ENCODE data around the gene DLGAP1.

Gene DLGAP1

DNA sequence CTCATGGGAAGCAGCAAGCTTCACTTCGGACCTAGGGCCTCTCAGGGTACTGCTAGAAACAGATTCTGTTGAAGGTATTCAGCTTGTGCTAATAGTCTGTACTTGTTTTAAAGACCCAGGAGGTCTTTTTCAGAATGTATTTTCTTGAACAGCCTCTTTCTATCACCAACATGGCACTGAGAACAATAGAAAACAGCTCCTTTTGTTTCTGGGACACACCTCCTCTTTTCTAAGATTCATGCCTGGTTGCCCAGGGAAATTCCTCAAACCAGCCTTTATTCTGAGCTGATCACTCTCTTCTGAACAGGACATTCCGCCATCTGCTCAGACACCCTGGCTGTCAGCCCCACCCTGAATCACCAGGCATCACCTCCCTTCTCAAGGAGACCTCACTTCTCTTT, 615.5 kb downstream of the DLGAP1 start:
- TF ChIP-seq NFIC (IDR thresholded peaks at IDR 0.05): no peak
- TF ChIP-seq YY1 (IDR thresholded peaks at IDR 0.05; ENCODE audit: low read depth): no peak
- TF ChIP-seq RAD21 (IDR thresholded peaks at IDR 0.05; ENCODE audit: low read depth): no peak
- TF ChIP-seq CEBPB (IDR thresholded peaks at IDR 0.05): no peak
- TF ChIP-seq TCF12 (IDR thresholded peaks at IDR 0.05; ENCODE audit: low read depth): no peak
- TF ChIP-seq TEAD4 (IDR thresholded peaks at IDR 0.05): no peak
- TF ChIP-seq EP300 (IDR thresholded peaks at IDR 0.05; ENCODE audit: borderline replicate concordance): no peak
- no peak for TF ChIP-seq FOXM1 (IDR thresholded peaks at IDR 0.05; ENCODE audit: borderline replicate concordance, low read depth)
- TF ChIP-seq TAF1 (IDR thresholded peaks at IDR 0.05; ENCODE audit: low read depth): no peak
- TF ChIP-seq ZBTB7A (IDR thresholded peaks at IDR 0.05; ENCODE audit: low read depth): no peak
- TF ChIP-seq, protein P1, sequence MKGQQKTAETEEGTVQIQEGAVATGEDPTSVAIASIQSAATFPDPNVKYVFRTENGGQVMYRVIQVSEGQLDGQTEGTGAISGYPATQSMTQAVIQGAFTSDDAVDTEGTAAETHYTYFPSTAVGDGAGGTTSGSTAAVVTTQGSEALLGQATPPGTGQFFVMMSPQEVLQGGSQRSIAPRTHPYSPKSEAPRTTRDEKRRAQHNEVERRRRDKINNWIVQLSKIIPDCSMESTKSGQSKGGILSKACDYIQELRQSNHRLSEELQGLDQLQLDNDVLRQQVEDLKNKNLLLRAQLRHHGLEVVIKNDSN (IDR thresholded peaks at IDR 0.05): no peak
- TF ChIP-seq, protein P2, sequence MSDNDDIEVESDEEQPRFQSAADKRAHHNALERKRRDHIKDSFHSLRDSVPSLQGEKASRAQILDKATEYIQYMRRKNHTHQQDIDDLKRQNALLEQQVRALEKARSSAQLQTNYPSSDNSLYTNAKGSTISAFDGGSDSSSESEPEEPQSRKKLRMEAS (IDR thresholded peaks at IDR 0.05): no peak
- TF ChIP-seq CREB1 (IDR thresholded peaks at IDR 0.05; ENCODE audit: low read depth): no peak
- no peak for TF ChIP-seq EGR1 (IDR thresholded peaks at IDR 0.05)
- TF ChIP-seq, protein P3, sequence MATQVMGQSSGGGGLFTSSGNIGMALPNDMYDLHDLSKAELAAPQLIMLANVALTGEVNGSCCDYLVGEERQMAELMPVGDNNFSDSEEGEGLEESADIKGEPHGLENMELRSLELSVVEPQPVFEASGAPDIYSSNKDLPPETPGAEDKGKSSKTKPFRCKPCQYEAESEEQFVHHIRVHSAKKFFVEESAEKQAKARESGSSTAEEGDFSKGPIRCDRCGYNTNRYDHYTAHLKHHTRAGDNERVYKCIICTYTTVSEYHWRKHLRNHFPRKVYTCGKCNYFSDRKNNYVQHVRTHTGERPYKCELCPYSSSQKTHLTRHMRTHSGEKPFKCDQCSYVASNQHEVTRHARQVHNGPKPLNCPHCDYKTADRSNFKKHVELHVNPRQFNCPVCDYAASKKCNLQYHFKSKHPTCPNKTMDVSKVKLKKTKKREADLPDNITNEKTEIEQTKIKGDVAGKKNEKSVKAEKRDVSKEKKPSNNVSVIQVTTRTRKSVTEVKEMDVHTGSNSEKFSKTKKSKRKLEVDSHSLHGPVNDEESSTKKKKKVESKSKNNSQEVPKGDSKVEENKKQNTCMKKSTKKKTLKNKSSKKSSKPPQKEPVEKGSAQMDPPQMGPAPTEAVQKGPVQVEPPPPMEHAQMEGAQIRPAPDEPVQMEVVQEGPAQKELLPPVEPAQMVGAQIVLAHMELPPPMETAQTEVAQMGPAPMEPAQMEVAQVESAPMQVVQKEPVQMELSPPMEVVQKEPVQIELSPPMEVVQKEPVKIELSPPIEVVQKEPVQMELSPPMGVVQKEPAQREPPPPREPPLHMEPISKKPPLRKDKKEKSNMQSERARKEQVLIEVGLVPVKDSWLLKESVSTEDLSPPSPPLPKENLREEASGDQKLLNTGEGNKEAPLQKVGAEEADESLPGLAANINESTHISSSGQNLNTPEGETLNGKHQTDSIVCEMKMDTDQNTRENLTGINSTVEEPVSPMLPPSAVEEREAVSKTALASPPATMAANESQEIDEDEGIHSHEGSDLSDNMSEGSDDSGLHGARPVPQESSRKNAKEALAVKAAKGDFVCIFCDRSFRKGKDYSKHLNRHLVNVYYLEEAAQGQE (IDR thresholded peaks at IDR 0.05; ENCODE audit: low read depth): no peak

DNA sequence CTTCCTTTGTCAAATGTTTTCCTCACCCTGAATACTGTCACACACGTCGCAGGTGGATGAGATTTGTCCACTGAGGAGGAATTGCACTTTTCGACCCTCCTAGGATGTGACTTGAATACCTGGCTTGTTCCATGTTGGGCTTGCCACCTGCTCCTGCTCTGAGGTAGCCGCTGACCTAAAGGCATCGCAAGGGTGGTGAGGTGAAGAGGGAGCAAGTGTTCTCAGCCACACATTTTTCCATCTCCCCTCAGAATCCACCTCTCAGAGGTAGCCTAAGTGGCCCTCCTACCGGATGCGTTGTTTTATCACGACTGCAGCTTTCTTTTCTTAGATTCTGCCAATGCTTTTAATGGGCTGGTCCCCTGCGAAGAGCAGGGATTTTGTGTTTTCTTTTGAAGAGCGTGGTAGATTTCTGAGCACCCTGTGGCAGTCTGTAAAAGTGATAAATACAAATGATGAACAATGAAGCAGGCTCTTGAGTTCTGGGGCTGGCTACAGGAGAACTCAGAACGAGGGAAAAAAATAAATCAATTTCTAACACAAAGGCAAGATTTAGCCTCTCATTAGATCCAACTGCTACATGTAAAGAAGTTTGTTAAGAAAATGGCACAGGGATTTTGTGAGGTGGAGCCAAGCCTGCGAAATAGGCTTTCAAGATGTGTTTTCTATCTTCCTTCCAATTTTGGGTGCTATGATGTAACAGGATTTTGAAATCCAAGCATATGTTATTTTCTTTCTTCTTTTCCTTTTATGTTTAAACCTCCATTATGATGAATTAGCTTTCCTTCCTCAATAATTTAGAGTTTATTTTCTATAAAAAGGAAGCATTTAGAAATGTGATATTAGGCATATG, 618.4 kb downstream of the DLGAP1 start:
- TF ChIP-seq, protein P2 (IDR thresholded peaks at IDR 0.05): no peak
- no peak for TF ChIP-seq TAF1 (IDR thresholded peaks at IDR 0.05; ENCODE audit: low read depth)
- TF ChIP-seq RAD21 (IDR thresholded peaks at IDR 0.05; ENCODE audit: low read depth): no peak
- TF ChIP-seq, protein P1 (IDR thresholded peaks at IDR 0.05): no peak
- TF ChIP-seq ZBTB7A (IDR thresholded peaks at IDR 0.05; ENCODE audit: low read depth): no peak
- no peak for TF ChIP-seq TEAD4 (IDR thresholded peaks at IDR 0.05)
- TF ChIP-seq CEBPB (IDR thresholded peaks at IDR 0.05): no peak
- no peak for TF ChIP-seq FOXM1 (IDR thresholded peaks at IDR 0.05; ENCODE audit: borderline replicate concordance, low read depth)
- TF ChIP-seq, protein P3 (IDR thresholded peaks at IDR 0.05; ENCODE audit: low read depth): no peak
- no peak for TF ChIP-seq TCF12 (IDR thresholded peaks at IDR 0.05; ENCODE audit: low read depth)
- TF ChIP-seq EGR1 (IDR thresholded peaks at IDR 0.05): no peak
- no peak for TF ChIP-seq EP300 (IDR thresholded peaks at IDR 0.05; ENCODE audit: borderline replicate concordance)
- no peak for TF ChIP-seq CREB1 (IDR thresholded peaks at IDR 0.05; ENCODE audit: low read depth)
- TF ChIP-seq YY1 (IDR thresholded peaks at IDR 0.05; ENCODE audit: low read depth): no peak
- TF ChIP-seq NFIC (IDR thresholded peaks at IDR 0.05): no peak

DNA sequence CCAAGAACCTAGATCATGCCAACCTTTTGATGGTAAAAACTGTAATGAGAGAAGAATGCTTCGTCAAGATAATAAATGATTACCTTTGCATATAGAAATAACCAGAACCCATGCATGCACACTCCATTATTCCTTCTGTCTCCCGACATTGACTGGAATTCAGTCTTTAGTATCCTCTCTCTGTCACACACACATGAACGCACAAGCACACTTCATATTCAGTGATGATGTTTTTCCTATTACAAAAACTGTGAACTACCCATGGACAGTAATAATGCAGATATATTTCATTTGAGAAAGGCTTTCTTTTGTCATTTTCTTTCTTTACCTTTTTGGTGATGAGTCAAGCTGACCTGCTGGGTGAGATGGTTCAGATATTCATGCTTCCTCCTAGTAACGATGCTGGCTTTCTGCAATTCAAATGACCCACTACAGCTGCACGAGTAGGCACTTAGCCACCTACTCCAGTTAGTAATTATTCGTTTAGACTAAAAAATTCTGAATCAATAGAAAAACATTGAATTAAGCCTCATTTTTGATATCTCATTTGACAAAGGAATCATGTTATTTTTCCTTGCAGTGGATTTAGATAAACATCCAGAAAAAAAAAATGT, 623.0 kb downstream of the DLGAP1 start:
- TF ChIP-seq TAF1 (IDR thresholded peaks at IDR 0.05; ENCODE audit: low read depth): no peak
- no peak for TF ChIP-seq RAD21 (IDR thresholded peaks at IDR 0.05; ENCODE audit: low read depth)
- TF ChIP-seq EP300 (IDR thresholded peaks at IDR 0.05; ENCODE audit: borderline replicate concordance): no peak
- TF ChIP-seq, protein P1 (IDR thresholded peaks at IDR 0.05): no peak
- TF ChIP-seq EGR1 (IDR thresholded peaks at IDR 0.05): no peak

DNA sequence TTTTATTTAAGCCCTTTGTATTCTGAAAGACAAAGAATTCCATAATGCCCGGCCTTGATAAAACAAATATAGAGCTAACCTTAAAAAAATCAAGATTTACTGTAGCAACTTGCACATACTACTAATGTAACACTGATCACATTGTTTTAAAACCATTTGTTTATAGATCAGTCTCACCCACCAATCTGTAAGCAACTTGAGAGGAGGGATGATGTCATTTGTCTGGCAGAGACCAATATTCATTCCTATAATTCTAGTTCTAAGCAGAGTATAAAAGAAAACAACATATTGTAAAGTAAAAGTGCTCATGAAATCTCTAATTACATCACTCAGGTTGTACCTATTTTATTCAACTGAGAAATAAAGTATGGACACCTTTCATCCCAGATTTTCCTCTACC, 624.5 kb downstream of the DLGAP1 start:
- no peak for TF ChIP-seq RAD21 (IDR thresholded peaks at IDR 0.05; ENCODE audit: low read depth)
- no peak for TF ChIP-seq NFIC (IDR thresholded peaks at IDR 0.05)
- no peak for TF ChIP-seq TAF1 (IDR thresholded peaks at IDR 0.05; ENCODE audit: low read depth)
- no peak for TF ChIP-seq YY1 (IDR thresholded peaks at IDR 0.05; ENCODE audit: low read depth)
- no peak for TF ChIP-seq EGR1 (IDR thresholded peaks at IDR 0.05)
- no peak for TF ChIP-seq EP300 (IDR thresholded peaks at IDR 0.05; ENCODE audit: borderline replicate concordance)
- TF ChIP-seq, protein P3 (IDR thresholded peaks at IDR 0.05; ENCODE audit: low read depth): no peak
- TF ChIP-seq TEAD4 (IDR thresholded peaks at IDR 0.05): no peak
- no peak for TF ChIP-seq ZBTB7A (IDR thresholded peaks at IDR 0.05; ENCODE audit: low read depth)
- no peak for TF ChIP-seq FOXM1 (IDR thresholded peaks at IDR 0.05; ENCODE audit: borderline replicate concordance, low read depth)
- TF ChIP-seq, protein P1 (IDR thresholded peaks at IDR 0.05): no peak
- TF ChIP-seq, protein P2 (IDR thresholded peaks at IDR 0.05): no peak
- no peak for TF ChIP-seq CEBPB (IDR thresholded peaks at IDR 0.05)
- no peak for TF ChIP-seq TCF12 (IDR thresholded peaks at IDR 0.05; ENCODE audit: low read depth)
- no peak for TF ChIP-seq CREB1 (IDR thresholded peaks at IDR 0.05; ENCODE audit: low read depth)

All from Ishikawa (cell line).